Uterus (tissue), 4 donors: Measurements from ENCODE around the gene ZNF521. TPM values are rescaled to one million over a fixed set of nuclear protein-coding genes. Genes with fewer than 3 reads are reported as not detected.

Source experiments
- DNase-seq, 2 donors: peaks; one replicate each; pipeline ENCODE4 v3.0.0-alpha.2; 2019 to 2020
- H3K27ac ChIP-seq, 2 donors: fragments of 200-600 bp; sonication (generic); 1 replicate in 1 of 2; 2 replicates in 1 of 2; pipeline ENCODE4 v1.5.1; 2016 to 2018
- H3K27me3 ChIP-seq, 2 donors: fragments of 200-600 bp; sonication (generic); one replicate each; pipeline ENCODE4 v1.5.1; 2018 to 2019; ENCODE audit warnings: control low read depth in 1 of 2
- H3K36me3 ChIP-seq, 2 donors: fragments of 200-600 bp; sonication (generic); one replicate each; pipeline ENCODE4 v1.5.1; 2019; ENCODE audit warnings: control low read depth in 1 of 2
- H3K4me1 ChIP-seq, 2 donors: fragments of 200-600 bp; sonication (generic); one replicate each; pipeline ENCODE4 v1.5.1; 2018 to 2019; ENCODE audit warnings: control low read depth in 1 of 2
- H3K4me3 ChIP-seq, 2 donors: fragments of 200-600 bp; sonication (generic); 1 replicate in 1 of 2; 2 replicates in 1 of 2; pipeline ENCODE4 v1.5.1; 2018 to 2019; ENCODE audit warnings: mild to moderate bottlenecking in 1 of 2
- H3K9me3 ChIP-seq, 2 donors: fragments of 200-600 bp; sonication (generic); one replicate each; pipeline ENCODE4 v1.5.1; 2019; ENCODE audit warnings: control low read depth in 1 of 2
- CTCF ChIP-seq, 4 experiments: fragments of 200-600 bp in 2 of 4; fragments of 450-650 bp in 2 of 4; sonication (generic) in 2 of 4; IDR thresholded peaks; one replicate each; pipeline ENCODE4 v1.5.1; 2016 to 2019; ENCODE audit warnings: antibody characterized with exemption in 4 of 4, mild to moderate bottlenecking in 2 of 4, moderate library complexity in 1 of 4
- POLR2A ChIP-seq, 2 donors: fragments of 450-650 bp; IDR thresholded peaks; one replicate each; pipeline ENCODE4 v1.6.1; 2016; ENCODE audit warnings: antibody characterized with exemption in 2 of 2, mild to moderate bottlenecking in 1 of 2, moderate library complexity in 1 of 2
- intact Hi-C: fragments of 100-400 bp; cut with DNase I; formaldehyde crosslinking; loops from one replicate; pipeline ENCODE4 v1.15.1; 2023; ENCODE audit warnings: low total_unique reads
- total RNA-seq, 4 donors: library from RNA; depleted of rRNA in 3 of 4; stranded (reverse); fragments of >200 nt in 3 of 4; gene quantifications; one replicate each; pipeline versions ENCODE4 v1.1.0 to v1.2.4, GENCODE V29; 2014 to 2023
- donor health status: DM: yes; HTN: yes; CAD: no.

The ZNF521 gene
- total RNA-seq, 4 donors from 2014 or later, result 47.4 to 116 (median 72.8) TPM

GRCh38 chr18:25341831-25342230 lies 10.1 kb downstream of the ZNF521 start:
- H3K27ac ChIP-seq, result no peak overlapping the region
- H3K36me3 ChIP-seq, result no peaks in the 10 kb centered on the region
- TF ChIP-seq POLR2A (IDR thresholded peaks at IDR 0.05), result no peak
- TF ChIP-seq CTCF (IDR thresholded peaks at IDR 0.05), result no peak
- H3K4me1 ChIP-seq, result no peaks in the 10 kb centered on the region
- DNase-seq, result no peak
- no peaks in the 10 kb centered on the region for H3K9me3 ChIP-seq
- no peaks in the 10 kb centered on the region for H3K27me3 ChIP-seq
- intact Hi-C loops, result loop anchor here (10.0 kb wide), 1 partner anchor 107 kb away; no protein-coding TSS in a partner anchor
- H3K4me3 ChIP-seq, result no peak overlapping the region

GRCh38 chr18:25340762-25341161 lies 11.2 kb downstream of the ZNF521 start:
- Histone ChIP-seq H3K36me3 (no peaks in the 10 kb centered on the region), H3K9me3 (no peaks in the 10 kb centered on the region), H3K27ac (no peak overlapping the region), H3K4me1 (no peaks in the 10 kb centered on the region), H3K4me3 (no peak overlapping the region), H3K27me3 (no peaks in the 10 kb centered on the region)
- DNase-seq, result no peak
- intact Hi-C loops, result loop anchor here (10.0 kb wide), 1 partner anchor 106 kb away; no protein-coding TSS in a partner anchor
- TF ChIP-seq POLR2A (IDR thresholded peaks at IDR 0.05), result no peak
- no peak for TF ChIP-seq CTCF (IDR thresholded peaks at IDR 0.05)

- no peak for DNase-seq
- H3K27ac ChIP-seq, result no peak overlapping the region
- H3K9me3 ChIP-seq, result no peaks in the 10 kb centered on the region
- H3K27me3 ChIP-seq, result no peaks in the 10 kb centered on the region
- H3K36me3 ChIP-seq, result no peaks in the 10 kb centered on the region
- H3K4me1 ChIP-seq, result no peaks in the 10 kb centered on the region
- TF ChIP-seq CTCF (IDR thresholded peaks at IDR 0.05), result no peak
- TF ChIP-seq POLR2A (IDR thresholded peaks at IDR 0.05), result no peak
- intact Hi-C loops, result no loop called here
- H3K4me3 ChIP-seq, result no peak overlapping the region
Observed at GRCh38 chr18:25335676-25336075, 16.3 kb downstream of the ZNF521 start.

- Histone ChIP-seq H3K4me3 (no peak overlapping the region), H3K4me1 (no peaks in the 10 kb centered on the region), H3K9me3 (no peaks in the 10 kb centered on the region), H3K36me3 (no peaks in the 10 kb centered on the region), H3K27me3 (no peaks in the 10 kb centered on the region), H3K27ac (no peak overlapping the region)
- TF ChIP-seq CTCF (IDR thresholded peaks at IDR 0.05) (no peak), POLR2A (IDR thresholded peaks at IDR 0.05) (no peak)
- DNase-seq, result no peak
- intact Hi-C loops, result no loop called here
Observed at GRCh38 chr18:25335062-25335461, 16.9 kb downstream of the ZNF521 start.

- Histone ChIP-seq H3K9me3 (no peaks in the 10 kb centered on the region), H3K4me1 (no peaks in the 10 kb centered on the region), H3K27me3 (no peaks in the 10 kb centered on the region), H3K36me3 (no peaks in the 10 kb centered on the region), H3K27ac (no peak overlapping the region), H3K4me3 (no peak overlapping the region)
- intact Hi-C loops, result no loop called here
- no peak for DNase-seq
- TF ChIP-seq POLR2A (IDR thresholded peaks at IDR 0.05), result no peak
- no peak for TF ChIP-seq CTCF (IDR thresholded peaks at IDR 0.05)
Observed at GRCh38 chr18:25334588-25334987, 17.4 kb downstream of the ZNF521 start.
